ENCODE results near the gene NBL1. TPM values are rescaled to one million over a fixed set of nuclear protein-coding genes. Genes with fewer than 3 reads are reported as not detected.

The NBL1 gene
- total and polyA plus RNA-seq, 7 donors, result 64.1 to 394 (median 128) TPM

DNA sequence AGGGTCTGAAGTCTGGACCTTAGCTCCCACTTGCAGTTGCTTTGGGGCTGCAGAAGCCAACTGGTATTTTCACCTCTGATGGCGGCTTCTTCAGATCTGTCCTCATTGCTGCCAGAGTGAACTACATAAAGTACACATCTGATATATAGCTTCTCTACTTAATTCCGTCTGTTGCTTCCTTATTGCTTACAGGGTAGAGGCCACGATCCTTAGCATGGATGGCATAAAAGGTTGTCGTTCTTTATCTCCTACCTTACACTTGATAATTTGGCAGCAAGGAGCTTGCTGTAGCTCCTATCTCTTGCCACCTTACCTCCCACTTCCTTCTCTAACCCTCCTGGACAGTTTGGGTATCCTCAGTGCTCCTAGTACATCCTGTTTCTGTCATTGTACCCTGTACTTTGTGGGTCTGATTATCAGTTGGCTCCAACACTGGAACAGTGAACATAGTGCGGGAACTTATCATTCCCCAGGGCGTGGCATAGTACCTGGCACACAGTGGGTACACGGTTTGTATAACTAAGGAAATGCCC, 30.9 kb upstream of the NBL1 start:
- H3K9me3 ChIP-seq, result no peaks in the 10 kb centered on the region
- TF ChIP-seq EP300 (IDR thresholded peaks at IDR 0.05), result no peak
- TF ChIP-seq, protein P1, sequence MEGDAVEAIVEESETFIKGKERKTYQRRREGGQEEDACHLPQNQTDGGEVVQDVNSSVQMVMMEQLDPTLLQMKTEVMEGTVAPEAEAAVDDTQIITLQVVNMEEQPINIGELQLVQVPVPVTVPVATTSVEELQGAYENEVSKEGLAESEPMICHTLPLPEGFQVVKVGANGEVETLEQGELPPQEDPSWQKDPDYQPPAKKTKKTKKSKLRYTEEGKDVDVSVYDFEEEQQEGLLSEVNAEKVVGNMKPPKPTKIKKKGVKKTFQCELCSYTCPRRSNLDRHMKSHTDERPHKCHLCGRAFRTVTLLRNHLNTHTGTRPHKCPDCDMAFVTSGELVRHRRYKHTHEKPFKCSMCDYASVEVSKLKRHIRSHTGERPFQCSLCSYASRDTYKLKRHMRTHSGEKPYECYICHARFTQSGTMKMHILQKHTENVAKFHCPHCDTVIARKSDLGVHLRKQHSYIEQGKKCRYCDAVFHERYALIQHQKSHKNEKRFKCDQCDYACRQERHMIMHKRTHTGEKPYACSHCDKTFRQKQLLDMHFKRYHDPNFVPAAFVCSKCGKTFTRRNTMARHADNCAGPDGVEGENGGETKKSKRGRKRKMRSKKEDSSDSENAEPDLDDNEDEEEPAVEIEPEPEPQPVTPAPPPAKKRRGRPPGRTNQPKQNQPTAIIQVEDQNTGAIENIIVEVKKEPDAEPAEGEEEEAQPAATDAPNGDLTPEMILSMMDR (IDR thresholded peaks at IDR 0.05), result no peak
- TF ChIP-seq POLR2AphosphoS5 (IDR thresholded peaks at IDR 0.05), result no peak
- TF ChIP-seq POLR2A (IDR thresholded peaks at IDR 0.05), result no peak
- H3K4me3 ChIP-seq, result no peak overlapping the region
- H3K4me1 ChIP-seq, result peaks cover 0 to 51% (median 36%) of the 10 kb centered on the region in 4 donors
- DNase-seq, result no peak
- no peaks in the 10 kb centered on the region for H3K27me3 ChIP-seq
- WGBS, 2 donors, result 15 to 59% methylated on average over 7 of the region's 7 CpGs
- intact Hi-C loops (cut with DNase I), result no loop called here
- H3K36me3 ChIP-seq, result peaks cover 0 to 11% (median 2%) of the 10 kb centered on the region in 4 donors
- peak overlapping the region in 2 of 4 donors; percentile 1 to 59 for H3K27ac ChIP-seq

GRCh38 chr1:19615438-19615837, 28.7 kb upstream of the NBL1 start:
- no peak for DNase-seq

DNA sequence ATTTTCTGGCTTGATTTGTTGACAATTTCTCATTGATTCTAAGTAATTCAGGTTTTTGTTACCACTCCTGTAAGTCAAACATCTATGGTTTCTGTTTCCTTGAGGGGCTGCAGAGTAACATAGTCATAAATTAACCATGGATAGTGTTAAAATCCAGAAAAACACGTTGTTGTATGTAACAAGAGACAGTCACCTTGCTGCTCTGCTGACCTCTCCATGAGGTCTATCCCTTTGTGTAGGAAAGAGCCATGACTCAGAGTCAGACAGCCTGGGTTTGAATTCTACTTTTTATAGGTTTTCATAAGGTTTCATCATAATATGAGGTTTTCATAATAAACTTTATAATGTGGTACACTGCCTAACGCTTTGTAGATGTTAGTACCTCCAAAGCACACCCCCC, 27.6 kb upstream of the NBL1 start:
- WGBS, 2 donors, result 11 to 54% methylated on average over 2 of the region's 2 CpGs
- TF ChIP-seq, protein P1 (IDR thresholded peaks at IDR 0.05), result no peak
- TF ChIP-seq EP300 (IDR thresholded peaks at IDR 0.05) (no peak), POLR2A (IDR thresholded peaks at IDR 0.05) (no peak), POLR2AphosphoS5 (IDR thresholded peaks at IDR 0.05) (no peak)

More at GRCh38 chr1:19615438-19615837, 28.7 kb upstream of the NBL1 start:
- no peak overlapping the region for H3K4me3 ChIP-seq
- H3K36me3 ChIP-seq, result peaks cover 0 to 11% (median 2%) of the 10 kb centered on the region in 4 donors
- peaks cover 0 to 63% (median 49%) of the 10 kb centered on the region in 4 donors for H3K4me1 ChIP-seq
- H3K27me3 ChIP-seq, result no peaks in the 10 kb centered on the region
- intact Hi-C loops (cut with DNase I), result no loop called here
- H3K27ac ChIP-seq, result peak overlapping the region in 3 of 4 donors; percentile 5 to 59 (median 13)
- no peaks in the 10 kb centered on the region for H3K9me3 ChIP-seq
- 67 to 83% methylated on average over 6 of the region's 6 CpGs for WGBS, 2 donors
- TF ChIP-seq POLR2A (IDR thresholded peaks at IDR 0.05) (no peak), EP300 (IDR thresholded peaks at IDR 0.05) (no peak)

GRCh38 chr1:19617376-19617775, 26.7 kb upstream of the NBL1 start:
- Histone ChIP-seq H3K4me3 (no peak overlapping the region), H3K4me1 (peaks cover 0 to 69% (median 53%) of the 10 kb centered on the region in 4 donors), H3K36me3 (peaks cover 0 to 11% (median 2%) of the 10 kb centered on the region in 4 donors), H3K27me3 (no peaks in the 10 kb centered on the region), H3K27ac (peak overlapping the region in 2 of 4 donors; percentile 10 to 46), H3K9me3 (no peaks in the 10 kb centered on the region)
- TF ChIP-seq POLR2AphosphoS5 (IDR thresholded peaks at IDR 0.05), result no peak
- no peak for TF ChIP-seq POLR2A (IDR thresholded peaks at IDR 0.05)
- TF ChIP-seq EP300 (IDR thresholded peaks at IDR 0.05), result no peak
- TF ChIP-seq, protein P1 (IDR thresholded peaks at IDR 0.05), result no peak
- no peak for DNase-seq
- intact Hi-C loops (cut with DNase I), result no loop called here
- WGBS, 2 donors, result 32 to 71% methylated on average over 3 of the region's 3 CpGs

More for the DNA sequence above, 27.6 kb upstream of the NBL1 start:
- peaks cover 0 to 66% (median 49%) of the 10 kb centered on the region in 4 donors for H3K4me1 ChIP-seq
- H3K4me3 ChIP-seq, result no peak overlapping the region
- no peaks in the 10 kb centered on the region for H3K27me3 ChIP-seq
- H3K36me3 ChIP-seq, result peaks cover 0 to 11% (median 2%) of the 10 kb centered on the region in 4 donors
- intact Hi-C loops (cut with DNase I), result no loop called here
- peak overlapping the region in 2 of 4 donors; percentile 5 to 12 for H3K27ac ChIP-seq
- no peaks in the 10 kb centered on the region for H3K9me3 ChIP-seq
- DNase-seq, result no peak

- TF ChIP-seq EP300 (IDR thresholded peaks at IDR 0.05) (no peak), POLR2AphosphoS5 (IDR thresholded peaks at IDR 0.05) (no peak), POLR2A (IDR thresholded peaks at IDR 0.05) (no peak)
- TF ChIP-seq, protein P1 (IDR thresholded peaks at IDR 0.05), result no peak
- Histone ChIP-seq H3K4me3 (no peak overlapping the region), H3K27me3 (no peaks in the 10 kb centered on the region), H3K9me3 (no peaks in the 10 kb centered on the region), H3K4me1 (peaks cover 0 to 69% (median 50%) of the 10 kb centered on the region in 4 donors), H3K27ac (peak overlapping the region in 2 of 4 donors; percentile 9 to 30), H3K36me3 (peaks cover 0 to 16% (median 2%) of the 10 kb centered on the region in 4 donors)
- intact Hi-C loops (cut with DNase I), result no loop called here
- no peak for DNase-seq
- 85 to 95% methylated on average over 3 of the region's 3 CpGs for WGBS, 2 donors
These were observed 25.7 kb upstream of the NBL1 start for GRCh38 chr1:19618428-19618827.
